SK-N-SH (cell line): ENCODE data around the gene MEIS2. TPM values are rescaled to one million over a fixed set of nuclear protein-coding genes. Genes with fewer than 3 reads are reported as not detected.

Experiments used
- CTCF ChIA-PET: fragments of 300-600, 350-600 bp; formaldehyde crosslinking; extraction: SDS; loops from one replicate; lab custom pipeline; 2021; lab: Yijun Ruan, JAX
- POLR2A ChIA-PET: fragments of 350-600 bp; sonication (Branson Sonifier 250); formaldehyde crosslinking; extraction: SDS; loops from one replicate; lab custom pipeline; 2020; ENCODE audit warnings: antibody characterized with exemption, inconsistent platforms; lab: Yijun Ruan, JAX
- DNase-seq: peaks from one replicate; pipeline ENCODE4 v3.0.0; 2012
- H2AFZ ChIP-seq: fragments of 200-600 bp; sonication (generic); 2 replicates; pipeline ENCODE4 v1.8.1; 2016; ENCODE audit warnings: antibody characterized with exemption, mild to moderate bottlenecking, low read depth
- H3F3A ChIP-seq: fragments of 200-600 bp; sonication (generic); replicated peaks from 2 replicates; pipeline ENCODE3; 2016; ENCODE audit warnings: antibody characterized with exemption, mild to moderate bottlenecking; ENCODE audit not compliant: insufficient read depth
- H3K27ac ChIP-seq, 2 experiments: fragments of 200-500 bp in 1 of 2; fragments of 200-600 bp in 1 of 2; sonication (Bioruptor generic) in 1 of 2; sonication (generic), shearing (Covaris generic) in 1 of 2; 2 replicates each; pipeline versions ENCODE4 v1.5.1 to v1.6.1; 2014 to 2016; ENCODE audit warnings: low read depth in 2 of 2, inconsistent platforms in 1 of 2, low read length in 1 of 2, mild to moderate bottlenecking in 1 of 2, mixed read lengths in 1 of 2
- H3K27me3 ChIP-seq: fragments of 200-600 bp; sonication (generic), shearing (Covaris generic); 2 replicates; pipeline ENCODE4 v1.6.1; 2016; ENCODE audit warnings: mixed run types; ENCODE audit not compliant: insufficient read depth
- H3K36me3 ChIP-seq, 2 experiments: fragments of 200-500 bp in 1 of 2; fragments of 200-600 bp in 1 of 2; sonication (Bioruptor generic) in 1 of 2; sonication (generic) in 1 of 2; replicated peaks in 1 of 2; 2 replicates each; pipeline versions ENCODE3 to v1.5.1; 2014 to 2016; ENCODE audit warnings: low read length in 1 of 2, mild to moderate bottlenecking in 1 of 2; ENCODE audit not compliant: insufficient read depth in 2 of 2, control insufficient read depth in 1 of 2
- H3K4me1 ChIP-seq, 2 experiments: fragments of 200-500 bp in 1 of 2; fragments of 200-600 bp in 1 of 2; sonication (Bioruptor generic) in 1 of 2; sonication (generic), shearing (Covaris generic) in 1 of 2; 2 replicates each; pipeline versions ENCODE4 v1.5.1 to v1.6.1; 2014 to 2016; ENCODE audit warnings: low read depth in 1 of 2, low read length in 1 of 2, mixed run types in 1 of 2; ENCODE audit not compliant: insufficient read depth in 2 of 2, control insufficient read depth in 1 of 2
- H3K4me2 ChIP-seq: fragments of 200-600 bp; sonication (generic), shearing (Covaris generic); 2 replicates; pipeline ENCODE4 v1.6.1; 2017; ENCODE audit warnings: mixed run types
- H3K4me3 ChIP-seq, 2 experiments: fragments of 200-500 bp in 1 of 2; fragments of 200-600 bp in 1 of 2; sonication (Bioruptor generic) in 1 of 2; sonication (generic), shearing (Covaris generic) in 1 of 2; 2 replicates each; pipeline versions ENCODE4 v1.5.1 to v1.8.1; 2014 to 2016; ENCODE audit warnings: low read depth in 2 of 2, inconsistent platforms in 1 of 2, low read length in 1 of 2, mild to moderate bottlenecking in 1 of 2, mixed read lengths in 1 of 2, moderate library complexity in 1 of 2
- H3K79me2 ChIP-seq: fragments of 200-600 bp; sonication (generic); 2 replicates; pipeline ENCODE4 v1.8.1; 2017; ENCODE audit warnings: mild to moderate bottlenecking; ENCODE audit not compliant: insufficient read depth
- H3K9ac ChIP-seq: fragments of 200-600 bp; sonication (generic); 2 replicates; pipeline ENCODE4 v1.6.1; 2017; ENCODE audit warnings: mixed run types
- H3K9me2 ChIP-seq: fragments of 200-600 bp; sonication (generic); 2 replicates; pipeline ENCODE4 v1.6.1; 2017; ENCODE audit warnings: mixed run types
- H3K9me3 ChIP-seq: fragments of 200-600 bp; sonication (generic); 2 replicates; pipeline ENCODE4 v1.6.1; 2017; ENCODE audit warnings: mixed run types, mild to moderate bottlenecking, moderate library complexity
- H4K20me1 ChIP-seq: fragments of 200-600 bp; sonication (generic); 2 replicates; pipeline ENCODE4 v1.6.1; 2017; ENCODE audit warnings: mild to moderate bottlenecking, mixed run types; ENCODE audit not compliant: insufficient read depth
- CHD2 ChIP-seq: fragments of 150-350 bp; IDR thresholded peaks from 2 replicates; pipeline ENCODE4 v1.6.1; 2018; ENCODE audit warnings: low read length; ENCODE audit not compliant: partially characterized antibody
- EZH2phosphoT487 ChIP-seq: fragments of 200-600 bp; sonication (generic); IDR thresholded peaks from 2 replicates; pipeline ENCODE4 v1.6.1; 2017; ENCODE audit warnings: low read depth, mixed run types, mild to moderate bottlenecking, antibody characterized with exemption, moderate library complexity, borderline replicate concordance
- GATA2 ChIP-seq: sonication (generic); formaldehyde crosslinking; IDR thresholded peaks from 2 replicates; pipeline ENCODE4 v1.5.0; 2020; ENCODE audit warnings: mild to moderate bottlenecking, missing genetic modification reagents
- MXI1 ChIP-seq: IDR thresholded peaks from 2 replicates; pipeline ENCODE4 v1.6.1; 2012; ENCODE audit warnings: mild to moderate bottlenecking, low read depth, low read length, improper control_type of control experiment
- POLR2AphosphoS5 ChIP-seq: IDR thresholded peaks from 2 replicates; pipeline ENCODE4 v1.6.1; 2012; ENCODE audit warnings: low read depth, low read length
- YY1 ChIP-seq: IDR thresholded peaks from 2 replicates; pipeline ENCODE4 v1.4.0; 2012; ENCODE audit warnings: low read depth, mild to moderate bottlenecking
- WGBS: methylation state at CpG from one replicate; pipeline ENCODE4 v1.1.6; 2017; ENCODE audit warnings: low lambda C conversion rate; 5-methylcytosine and 5-hydroxymethylcytosine counted together
- polyA plus RNA-seq, 3 experiments: library from polyadenylated mRNA; depleted of rRNA; stranded (reverse); fragments of >200 nt; gene quantifications; 2 replicates each; pipeline ENCODE4 v1.2.3, GENCODE V29; 2012
- TF ChIP-seq, protein P1 (sequence below): IDR thresholded peaks from 2 replicates; pipeline ENCODE4 v1.4.0; 2012; ENCODE audit warnings: low read depth
- TF ChIP-seq, protein P2 (sequence below): IDR thresholded peaks from 2 replicates; pipeline ENCODE4 v1.6.1; 2012; ENCODE audit warnings: mild to moderate bottlenecking, low read depth, low read length, moderate library complexity

MEIS2 gene
- polyA plus RNA-seq, 1 of the 3 experiments (the other 2 are of a cell fraction): 146 TPM

DNA sequence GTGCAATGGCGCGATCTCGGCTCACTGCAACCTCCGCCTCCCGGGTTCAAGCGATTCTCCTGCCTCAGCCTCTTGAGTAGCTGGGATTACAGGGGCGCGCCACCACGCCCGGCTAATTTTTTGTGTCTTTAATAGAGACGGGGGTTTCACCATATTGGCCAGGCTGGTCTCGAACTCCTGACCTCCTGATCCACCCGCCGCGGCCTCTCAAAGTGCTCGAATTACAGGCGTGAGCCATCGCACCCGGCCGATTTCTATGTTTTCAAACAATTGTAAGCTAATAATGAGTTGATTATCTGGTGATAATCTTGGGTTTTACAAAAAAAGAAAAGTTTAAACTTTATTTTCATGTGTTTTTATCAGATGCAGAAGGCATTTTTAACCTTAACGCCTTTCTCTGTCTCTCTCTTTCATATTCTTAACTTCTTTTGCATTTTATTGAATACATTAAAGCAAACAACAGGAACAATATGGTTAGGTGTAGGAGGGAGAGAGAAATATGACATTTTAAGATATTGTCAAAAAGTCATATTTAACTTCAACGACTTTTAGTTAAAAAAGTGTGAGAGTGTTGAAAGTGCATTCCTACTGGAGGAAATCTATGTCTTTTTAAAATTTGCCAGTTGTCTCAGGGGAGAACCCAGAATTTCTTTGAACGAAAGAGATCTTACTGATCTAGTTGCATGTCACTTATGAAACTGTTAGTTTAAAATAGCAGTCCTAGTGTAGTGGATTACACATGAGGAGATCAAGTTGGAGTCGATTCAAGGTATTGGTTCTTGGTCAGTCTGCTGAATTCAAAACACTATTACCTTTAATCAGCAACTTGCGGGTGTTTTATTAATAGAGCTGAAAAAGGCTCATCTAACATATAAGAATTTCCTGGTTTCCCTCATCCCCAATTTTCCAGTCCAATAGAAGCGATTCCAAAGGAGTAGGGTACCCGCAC lies 3.4 kb upstream of the MEIS2 start:
- Histone ChIP-seq H3K4me2 (peak overlapping the region; percentile 89), H3K79me2 (peaks cover 87% of the 10 kb centered on the region)
- WGBS: 17% methylated on average over 27 of the region's 27 CpGs

DNA sequence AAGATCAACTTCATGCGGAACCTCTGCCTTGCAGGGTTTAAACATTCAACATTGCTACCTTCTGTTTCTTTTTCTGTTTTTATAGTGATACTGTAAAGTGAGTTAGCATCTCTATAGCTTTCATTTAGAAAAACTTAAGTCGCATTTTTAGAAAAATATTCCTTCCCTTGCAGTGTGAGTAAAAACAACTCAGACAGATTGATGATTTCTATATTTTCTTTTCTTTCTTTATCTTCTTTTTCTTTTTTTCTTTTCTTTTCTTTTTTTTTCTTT lies 2.8 kb upstream of the MEIS2 start:
- ChIA-PET CTCF (interaction anchor here (1.0 to 10.8 kb wide), 4 partner anchors 31 to 1352 kb away, joined by 3 to 101 read pairs (median 3); no protein-coding TSS in a partner anchor), POLR2A (interaction anchor here (1.0 to 2.2 kb wide), 3 partner anchors 9 to 775 kb away, joined by 4 to 10 read pairs (median 4); no protein-coding TSS in a partner anchor)
- Histone ChIP-seq H2AFZ (no peak overlapping the region; the same call in 1 of the 2 replicates), H3K79me2 (peaks cover 87% of the 10 kb centered on the region), H3K9me3 (no peaks in the 10 kb centered on the region), H3K36me3 (no peaks in the 10 kb centered on the region), H3K4me1 (peaks cover 0 to 2% of the 10 kb centered on the region in 2 experiments; a peak in 1 of 4 replicates), H3F3A (peaks cover 53% of the 10 kb centered on the region), H3K9me2 (no peaks in the 10 kb centered on the region), H3K9ac (peak overlapping the region; percentile 100), H3K27me3 (no peaks in the 10 kb centered on the region), H3K27ac (peak overlapping the region; percentile 99), H3K4me3 (peak overlapping the region; percentile 74 to 92), H4K20me1 (no peaks in the 10 kb centered on the region), H3K4me2 (peak overlapping the region; percentile 89)
- TF ChIP-seq, protein P1, sequence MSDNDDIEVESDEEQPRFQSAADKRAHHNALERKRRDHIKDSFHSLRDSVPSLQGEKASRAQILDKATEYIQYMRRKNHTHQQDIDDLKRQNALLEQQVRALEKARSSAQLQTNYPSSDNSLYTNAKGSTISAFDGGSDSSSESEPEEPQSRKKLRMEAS: no peak
- TF ChIP-seq, protein P2, sequence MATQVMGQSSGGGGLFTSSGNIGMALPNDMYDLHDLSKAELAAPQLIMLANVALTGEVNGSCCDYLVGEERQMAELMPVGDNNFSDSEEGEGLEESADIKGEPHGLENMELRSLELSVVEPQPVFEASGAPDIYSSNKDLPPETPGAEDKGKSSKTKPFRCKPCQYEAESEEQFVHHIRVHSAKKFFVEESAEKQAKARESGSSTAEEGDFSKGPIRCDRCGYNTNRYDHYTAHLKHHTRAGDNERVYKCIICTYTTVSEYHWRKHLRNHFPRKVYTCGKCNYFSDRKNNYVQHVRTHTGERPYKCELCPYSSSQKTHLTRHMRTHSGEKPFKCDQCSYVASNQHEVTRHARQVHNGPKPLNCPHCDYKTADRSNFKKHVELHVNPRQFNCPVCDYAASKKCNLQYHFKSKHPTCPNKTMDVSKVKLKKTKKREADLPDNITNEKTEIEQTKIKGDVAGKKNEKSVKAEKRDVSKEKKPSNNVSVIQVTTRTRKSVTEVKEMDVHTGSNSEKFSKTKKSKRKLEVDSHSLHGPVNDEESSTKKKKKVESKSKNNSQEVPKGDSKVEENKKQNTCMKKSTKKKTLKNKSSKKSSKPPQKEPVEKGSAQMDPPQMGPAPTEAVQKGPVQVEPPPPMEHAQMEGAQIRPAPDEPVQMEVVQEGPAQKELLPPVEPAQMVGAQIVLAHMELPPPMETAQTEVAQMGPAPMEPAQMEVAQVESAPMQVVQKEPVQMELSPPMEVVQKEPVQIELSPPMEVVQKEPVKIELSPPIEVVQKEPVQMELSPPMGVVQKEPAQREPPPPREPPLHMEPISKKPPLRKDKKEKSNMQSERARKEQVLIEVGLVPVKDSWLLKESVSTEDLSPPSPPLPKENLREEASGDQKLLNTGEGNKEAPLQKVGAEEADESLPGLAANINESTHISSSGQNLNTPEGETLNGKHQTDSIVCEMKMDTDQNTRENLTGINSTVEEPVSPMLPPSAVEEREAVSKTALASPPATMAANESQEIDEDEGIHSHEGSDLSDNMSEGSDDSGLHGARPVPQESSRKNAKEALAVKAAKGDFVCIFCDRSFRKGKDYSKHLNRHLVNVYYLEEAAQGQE: no peak
- no peak for TF ChIP-seq YY1
- no peak for TF ChIP-seq POLR2AphosphoS5
- TF ChIP-seq CHD2: no peak
- no peak for TF ChIP-seq GATA2 (CRISPR knock-in tag)
- no peak for DNase-seq
- 3% methylated on average over 2 of the region's 2 CpGs for WGBS

More for the DNA sequence above, 3.4 kb upstream of the MEIS2 start:
- H3K36me3 ChIP-seq: peaks cover 0 to 3% of the 10 kb centered on the region in 2 experiments
- DNase-seq: no peak
- H3F3A ChIP-seq: peaks cover 54% of the 10 kb centered on the region
- H3K9me2 ChIP-seq: no peaks in the 10 kb centered on the region
- POLR2A ChIA-PET: interaction anchor here (0.8 to 1.6 kb wide), 7 partner anchors 9 to 775 kb away, joined by 3 to 8 read pairs (median 4); no protein-coding TSS in a partner anchor
- H2AFZ ChIP-seq: peak overlapping the region; percentile 45; the same call in 1 of the 2 replicates
- H3K9ac ChIP-seq: peak overlapping the region; percentile 100
- peak overlapping the region; percentile 99 for H3K27ac ChIP-seq
- peak overlapping the region; percentile 74 to 92 for H3K4me3 ChIP-seq
- H3K9me3 ChIP-seq: no peaks in the 10 kb centered on the region
- CTCF ChIA-PET: interaction anchor here (1.1 to 10.8 kb wide), 7 partner anchors 8 to 1353 kb away, joined by 3 to 101 read pairs (median 6); no protein-coding TSS in a partner anchor
- no peaks in the 10 kb centered on the region for H3K27me3 ChIP-seq
- TF ChIP-seq CHD2: no peak
- peak; percentile 58; the same call in 1 of the 2 replicates for TF ChIP-seq EZH2phosphoT487
- 0 out of 2 replicates have a peak, but pooled peaks have one; percentile 5 for TF ChIP-seq MXI1
- TF ChIP-seq, all 33 proteins: peak for 2
- Histone ChIP-seq H4K20me1 (no peaks in the 10 kb centered on the region), H3K4me1 (peaks cover 0 to 2% of the 10 kb centered on the region in 2 experiments; a peak in 2 of 4 replicates)
